Activated T-cell treated with anti-CD3 and anti-CD28 coated beads, Interleukin-2, amount 50 U/mL, for 4 hours (primary cell): ENCODE measurements around the gene PI4K2A. TPM values are rescaled to one million over a fixed set of nuclear protein-coding genes. Genes with fewer than 3 reads are reported as not detected.
"Not testable (repeated sequence)": the region's sequence is repeated elsewhere in the genome, so short reads cannot be mapped to it uniquely, and the experiment has no call there.

Experiments used
- ATAC-seq, 2 donors: fragments of 200-7000 bp; cut with Tn5 transposase; one replicate each; pipeline ENCODE4 v1.10.0; 2021
- DNase-seq: peaks from one replicate; pipeline ENCODE4 v3.0.0-alpha.2; 2020
- H3K27me3 Mint-ChIP-seq: one replicate; pipeline ENCODE4 v1.8.0; 2021; ENCODE audit warnings: low read depth, mixed read lengths
- H3K36me3 Mint-ChIP-seq: one replicate; pipeline ENCODE4 v1.8.0; 2022; ENCODE audit warnings: mixed read lengths; ENCODE audit not compliant: insufficient read depth
- H3K4me1 Mint-ChIP-seq: one replicate; pipeline ENCODE4 v1.8.0; 2021; ENCODE audit warnings: low read depth, mixed read lengths
- H3K4me3 Mint-ChIP-seq: one replicate; pipeline ENCODE4 v1.8.0; 2021; ENCODE audit warnings: mild to moderate bottlenecking, moderate library complexity, mixed read lengths
- H3K9me3 Mint-ChIP-seq: one replicate; pipeline ENCODE4 v1.8.0; 2021; ENCODE audit warnings: mixed read lengths
- total RNA-seq, 3 donors: library from RNA; stranded (reverse); gene quantifications; one replicate each; pipeline ENCODE4 v1.2.1, GENCODE V29; 2021

The PI4K2A gene
- total RNA-seq, 3 donors from 2014 or later = 12.9 to 16.9 (median 15.7) TPM

GRCh38 chr10:97690133-97690532 lies 49.7 kb downstream of the PI4K2A start:
- Mint-ChIP-seq H3K4me1 (peaks cover 9% of the 10 kb centered on the region), H3K4me3 (no peak overlapping the region), H3K27me3 (no peaks in the 10 kb centered on the region), H3K36me3 (no peaks in the 10 kb centered on the region), H3K9me3 (no peaks in the 10 kb centered on the region)
- ATAC-seq (no peak), DNase-seq (no peak)

GRCh38 chr10:97698072-97698655 lies 57.7 kb downstream of the PI4K2A start:
- H3K9me3 Mint-ChIP-seq, ATAC-seq, H3K4me1 Mint-ChIP-seq, H3K36me3 Mint-ChIP-seq, DNase-seq, H3K4me3 Mint-ChIP-seq, H3K27me3 Mint-ChIP-seq: not testable (repeated sequence)

- ATAC-seq = peak; percentile 91 to 97
- H3K9me3 Mint-ChIP-seq = no peaks in the 10 kb centered on the region
- DNase-seq = peak; percentile 26
- H3K4me3 Mint-ChIP-seq = no peak overlapping the region
- H3K4me1 Mint-ChIP-seq = no peaks in the 10 kb centered on the region
- no peaks in the 10 kb centered on the region for H3K36me3 Mint-ChIP-seq
- peaks cover 5% of the 10 kb centered on the region for H3K27me3 Mint-ChIP-seq
Observed at GRCh38 chr10:97701438-97702069, 61.1 kb downstream of the PI4K2A start.

GRCh38 chr10:97703398-97704067 lies 63.1 kb downstream of the PI4K2A start:
- Mint-ChIP-seq H3K36me3 (no peaks in the 10 kb centered on the region), H3K9me3 (no peaks in the 10 kb centered on the region), H3K27me3 (peaks cover 7% of the 10 kb centered on the region), H3K4me3 (no peak overlapping the region), H3K4me1 (no peaks in the 10 kb centered on the region)
- no peak for ATAC-seq
- DNase-seq = no peak

GRCh38 chr10:97704341-97704740 lies 63.9 kb downstream of the PI4K2A start:
- ATAC-seq = no peak
- no peak for DNase-seq
- no peaks in the 10 kb centered on the region for H3K4me1 Mint-ChIP-seq
- no peak overlapping the region for H3K4me3 Mint-ChIP-seq
- no peaks in the 10 kb centered on the region for H3K9me3 Mint-ChIP-seq
- peaks cover 14% of the 10 kb centered on the region for H3K27me3 Mint-ChIP-seq
- no peaks in the 10 kb centered on the region for H3K36me3 Mint-ChIP-seq

- no peaks in the 10 kb centered on the region for H3K36me3 Mint-ChIP-seq
- DNase-seq (no peak), ATAC-seq (no peak)
- H3K4me3 Mint-ChIP-seq = no peak overlapping the region
- no peaks in the 10 kb centered on the region for H3K4me1 Mint-ChIP-seq
- no peaks in the 10 kb centered on the region for H3K9me3 Mint-ChIP-seq
- H3K27me3 Mint-ChIP-seq = peaks cover 19% of the 10 kb centered on the region
Observed at GRCh38 chr10:97705006-97705670, 64.7 kb downstream of the PI4K2A start.

- Mint-ChIP-seq H3K36me3 (no peaks in the 10 kb centered on the region), H3K27me3 (peaks cover 25% of the 10 kb centered on the region), H3K9me3 (no peaks in the 10 kb centered on the region), H3K4me3 (no peak overlapping the region), H3K4me1 (peaks cover 3% of the 10 kb centered on the region)
- ATAC-seq (no peak), DNase-seq (no peak)
Observed at GRCh38 chr10:97707134-97707861, 66.8 kb downstream of the PI4K2A start.

- ATAC-seq (no peak), DNase-seq (no peak)
- Mint-ChIP-seq H3K9me3 (no peaks in the 10 kb centered on the region), H3K4me3 (no peak overlapping the region), H3K36me3 (no peaks in the 10 kb centered on the region), H3K4me1 (peaks cover 7% of the 10 kb centered on the region), H3K27me3 (peaks cover 27% of the 10 kb centered on the region)
Observed at GRCh38 chr10:97708167-97708566, 67.7 kb downstream of the PI4K2A start.

- no peak overlapping the region for H3K4me3 Mint-ChIP-seq
Observed at GRCh38 chr10:97708976-97709946, 68.8 kb downstream of the PI4K2A start.

GRCh38 chr10:97711640-97712572 lies 71.4 kb downstream of the PI4K2A start:
- peaks cover 9% of the 10 kb centered on the region for H3K4me1 Mint-ChIP-seq
- peaks cover 24% of the 10 kb centered on the region for H3K27me3 Mint-ChIP-seq
- no peaks in the 10 kb centered on the region for H3K9me3 Mint-ChIP-seq
- DNase-seq = no peak
- peak overlapping the region; percentile 57 for H3K4me3 Mint-ChIP-seq
- no peaks in the 10 kb centered on the region for H3K36me3 Mint-ChIP-seq
- no peak for ATAC-seq

More at GRCh38 chr10:97708976-97709946, 68.8 kb downstream of the PI4K2A start:
- peaks cover 24% of the 10 kb centered on the region for H3K27me3 Mint-ChIP-seq
- ATAC-seq = no peak
- H3K36me3 Mint-ChIP-seq = no peaks in the 10 kb centered on the region
- no peaks in the 10 kb centered on the region for H3K9me3 Mint-ChIP-seq
- DNase-seq = peak; percentile 24
- H3K4me1 Mint-ChIP-seq = peaks cover 9% of the 10 kb centered on the region

GRCh38 chr10:97713339-97713825 lies 72.9 kb downstream of the PI4K2A start, which contains the start of gene MARVELD1:
TSS of gene MARVELD1 (plus strand) at chr10:97713730. CDS start at chr10:97713877, 147 bp downstream.
- Mint-ChIP-seq H3K27me3 (peaks cover 23% of the 10 kb centered on the region), H3K4me1 (peaks cover 9% of the 10 kb centered on the region), H3K36me3 (no peaks in the 10 kb centered on the region), H3K4me3 (peak within 1 kb of the TSS; percentile 94), H3K9me3 (no peaks in the 10 kb centered on the region)
- DNase-seq (no peak), ATAC-seq (peak in 1 of 2 donors; percentile 4)

- DNase-seq (peak; percentile 37), ATAC-seq (peak; percentile 78 to 87)
- Mint-ChIP-seq H3K4me1 (peaks cover 9% of the 10 kb centered on the region), H3K27me3 (peaks cover 20% of the 10 kb centered on the region), H3K4me3 (peak overlapping the region; percentile 94), H3K36me3 (no peaks in the 10 kb centered on the region), H3K9me3 (no peaks in the 10 kb centered on the region)
Observed at GRCh38 chr10:97713826-97714400, 73.4 kb downstream of the PI4K2A start.
